ENCODE data around the gene ZC3H15. TPM values are rescaled to one million over a fixed set of nuclear protein-coding genes. Genes with fewer than 3 reads are reported as not detected.

ZC3H15 gene
- total and polyA plus RNA-seq, 2 of the 8 experiments (the other 6 are each of a cell fraction or from before 2014, with no cell fraction given), result 32.0 to 80.8 TPM

DNA sequence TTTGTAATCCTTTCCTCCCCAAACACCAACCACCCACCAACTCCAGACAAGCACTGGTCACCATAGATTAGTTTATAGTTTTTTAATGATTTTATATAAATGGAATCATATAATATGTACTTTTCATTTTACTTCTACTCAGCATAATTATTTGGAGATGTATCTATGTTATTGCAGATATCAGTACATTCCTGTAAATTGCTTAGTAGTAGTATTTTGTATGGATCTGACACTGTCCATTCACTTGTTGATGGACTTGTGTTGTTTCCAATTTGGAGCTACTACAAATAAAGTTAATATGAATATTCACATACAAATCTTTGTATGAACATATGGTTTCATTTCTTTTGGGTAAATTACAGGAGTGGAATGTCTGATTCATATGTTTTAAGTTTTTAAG, 31.0 kb downstream of the ZC3H15 start:
- TF ChIP-seq RNF2 (IDR thresholded peaks at IDR 0.05; ENCODE audit: borderline replicate concordance, low read depth, low read length, missing control alignments, poor library complexity, severe bottlenecking) (no peak), JUND (IDR thresholded peaks at IDR 0.05; ENCODE audit: low read length) (no peak), RFX5 (IDR thresholded peaks at IDR 0.05; ENCODE audit: borderline replicate concordance, low read depth, low read length) (no peak), KDM1A (IDR thresholded peaks at IDR 0.05; ENCODE audit: borderline replicate concordance, low read length) (no peak), FOSL1 (IDR thresholded peaks at IDR 0.05; ENCODE audit: insufficient read depth, low read depth, low read length) (no peak), EZH2 (IDR thresholded peaks at IDR 0.05; ENCODE audit: low read depth, low read length, severe bottlenecking) (no peak), SIX5 (IDR thresholded peaks at IDR 0.05; ENCODE audit: low read depth, low read length) (no peak), EGR1 (IDR thresholded peaks at IDR 0.05; ENCODE audit: borderline replicate concordance, low read depth, low read length) (no peak)
- no peak overlapping the region for H4K5ac ChIP-seq (ENCODE audit: insufficient read length, low read depth, low read length)

More for the DNA sequence above, 31.0 kb downstream of the ZC3H15 start:
- Histone ChIP-seq H2BK20ac (ENCODE audit: low read length) (no peak overlapping the region), H3K9ac (replicated peaks in 1 of 4; ENCODE audit: extremely low read depth in 1 of 4, low read depth in 3 of 4, low read length in 3 of 4) (no peak overlapping the region), H4K20me1 (replicated peaks in 1 of 2; ENCODE audit: control insufficient read depth in 1 of 2, insufficient read depth in 2 of 2, low read length in 2 of 2) (peaks cover 0 to 2% of the 10 kb centered on the region in 2 experiments), H3K23ac (ENCODE audit: insufficient read length) (no peak overlapping the region), H2BK12ac (ENCODE audit: low read depth, low read length) (no peak overlapping the region), H3K18ac (ENCODE audit: extremely low read depth, low read length) (no peak overlapping the region), H3K9me3 (ENCODE audit: insufficient read depth in 2 of 2, low read depth in 1 of 2, low read length in 1 of 2) (no peaks in the 10 kb centered on the region), H3K4me3 (ENCODE audit: extremely low read depth in 1 of 4, insufficient read depth in 2 of 4, low read depth in 3 of 4, low read length in 4 of 4) (no peak overlapping the region), H3K23me2 (ENCODE audit: low read depth, low read length) (no peaks in the 10 kb centered on the region), H3K14ac (ENCODE audit: insufficient read length) (no peak overlapping the region), H3K36me3 (ENCODE audit: control insufficient read depth in 2 of 4, insufficient read depth in 4 of 4, low read length in 3 of 4) (peaks cover 0 to 26% (median 2%) of the 10 kb centered on the region in 4 experiments; a peak in 3 of 8 replicates), H3K4ac (replicated peaks; ENCODE audit: insufficient read length, low read depth, low read length) (no peak overlapping the region), H4K91ac (replicated peaks; ENCODE audit: insufficient read length, low read length) (no peak overlapping the region), H3K4me2 (ENCODE audit: insufficient read depth in 1 of 2, low read depth in 2 of 2, low read length in 2 of 2) (no peak overlapping the region), H3K4me1 (replicated peaks in 1 of 4; ENCODE audit: control insufficient read depth in 3 of 4, insufficient read depth in 4 of 4, low read length in 3 of 4) (peaks cover 0 to 3% (median 0%) of the 10 kb centered on the region in 4 experiments; a peak in 1 of 7 replicates), H3K79me1 (ENCODE audit: low read depth, low read length) (no peaks in the 10 kb centered on the region), H2BK120ac (replicated peaks; ENCODE audit: low read depth, low read length) (no peak overlapping the region), H3K56ac (replicated peaks; ENCODE audit: insufficient read length, low read depth, low read length) (no peak overlapping the region), H3K27me3 (replicated peaks in 1 of 4; ENCODE audit: control insufficient read depth in 3 of 4, extremely low read depth in 1 of 4, insufficient read depth in 3 of 4, low read length in 3 of 4) (no peaks in the 10 kb centered on the region), H2AK5ac (ENCODE audit: low read depth, low read length) (no peak overlapping the region), H3K79me2 (ENCODE audit: control insufficient read depth in 1 of 2, insufficient read depth in 2 of 2, low read length in 2 of 2) (no peaks in the 10 kb centered on the region), H3K27ac (ENCODE audit: low read depth, low read length) (no peak overlapping the region), H2BK15ac (ENCODE audit: low read length) (no peak overlapping the region), H2AFZ (ENCODE audit: low read length) (no peak overlapping the region), H2BK5ac (ENCODE audit: low read depth, low read length) (no peak overlapping the region), H4K8ac (ENCODE audit: extremely low read depth, insufficient read depth, low read length) (no peak overlapping the region)
- CTCF ChIA-PET (ENCODE audit: partially characterized antibody), result interaction anchor here (1.0 kb wide), 1 partner anchor 14 kb away, joined by 3 read pairs; no protein-coding TSS in a partner anchor
- POLR2A ChIA-PET (ENCODE audit: partially characterized antibody), result interaction anchor here (1.0 to 1.2 kb wide), 2 partner anchors 14 to 30 kb away, joined by 3 read pairs; no protein-coding TSS in a partner anchor
- FAIRE-seq (no peak), DNase-seq (ENCODE audit: low read depth in 1 of 2, low spot score in 2 of 2) (no peak)

Data from H1 (cell line).